GM12873 (cell line): ENCODE results near the gene ACOT13.

Source experiments
- TF ChIP-seq, protein P1 (sequence below): IDR thresholded peaks from 2 replicates; pipeline ENCODE4 v1.5.1; 2012; ENCODE audit warnings: low read depth, mild to moderate bottlenecking, moderate library complexity, low read length, control low read depth; ENCODE audit not compliant: insufficient read depth; ENCODE audit errors: missing control alignments

Gene ACOT13

DNA sequence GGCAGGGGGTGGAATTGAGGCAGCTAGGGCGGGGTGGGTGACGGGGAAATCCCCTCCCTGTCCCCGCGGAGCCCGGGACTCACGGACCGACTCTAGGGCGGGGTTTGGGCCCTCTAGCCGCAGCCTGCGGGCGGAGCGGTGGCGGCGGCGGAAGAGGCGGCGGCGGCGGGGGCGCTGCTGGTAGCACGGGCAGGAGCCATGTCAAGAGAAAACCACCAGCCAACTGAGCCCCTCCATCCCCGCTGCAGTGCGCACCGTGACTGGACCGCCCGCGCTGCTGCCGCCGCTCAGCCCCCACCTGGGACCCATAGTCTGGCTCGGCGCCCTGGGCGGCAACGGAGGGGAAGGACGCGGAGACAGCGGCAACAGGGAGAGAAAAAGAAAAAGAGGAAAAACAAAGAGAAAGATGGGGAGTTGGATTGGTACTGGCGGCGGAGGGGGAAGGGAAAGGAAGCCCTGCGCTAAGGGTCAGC lies 53.3 kb downstream of the ACOT13 start:
- TF ChIP-seq, protein P1, sequence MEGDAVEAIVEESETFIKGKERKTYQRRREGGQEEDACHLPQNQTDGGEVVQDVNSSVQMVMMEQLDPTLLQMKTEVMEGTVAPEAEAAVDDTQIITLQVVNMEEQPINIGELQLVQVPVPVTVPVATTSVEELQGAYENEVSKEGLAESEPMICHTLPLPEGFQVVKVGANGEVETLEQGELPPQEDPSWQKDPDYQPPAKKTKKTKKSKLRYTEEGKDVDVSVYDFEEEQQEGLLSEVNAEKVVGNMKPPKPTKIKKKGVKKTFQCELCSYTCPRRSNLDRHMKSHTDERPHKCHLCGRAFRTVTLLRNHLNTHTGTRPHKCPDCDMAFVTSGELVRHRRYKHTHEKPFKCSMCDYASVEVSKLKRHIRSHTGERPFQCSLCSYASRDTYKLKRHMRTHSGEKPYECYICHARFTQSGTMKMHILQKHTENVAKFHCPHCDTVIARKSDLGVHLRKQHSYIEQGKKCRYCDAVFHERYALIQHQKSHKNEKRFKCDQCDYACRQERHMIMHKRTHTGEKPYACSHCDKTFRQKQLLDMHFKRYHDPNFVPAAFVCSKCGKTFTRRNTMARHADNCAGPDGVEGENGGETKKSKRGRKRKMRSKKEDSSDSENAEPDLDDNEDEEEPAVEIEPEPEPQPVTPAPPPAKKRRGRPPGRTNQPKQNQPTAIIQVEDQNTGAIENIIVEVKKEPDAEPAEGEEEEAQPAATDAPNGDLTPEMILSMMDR = no peak

DNA sequence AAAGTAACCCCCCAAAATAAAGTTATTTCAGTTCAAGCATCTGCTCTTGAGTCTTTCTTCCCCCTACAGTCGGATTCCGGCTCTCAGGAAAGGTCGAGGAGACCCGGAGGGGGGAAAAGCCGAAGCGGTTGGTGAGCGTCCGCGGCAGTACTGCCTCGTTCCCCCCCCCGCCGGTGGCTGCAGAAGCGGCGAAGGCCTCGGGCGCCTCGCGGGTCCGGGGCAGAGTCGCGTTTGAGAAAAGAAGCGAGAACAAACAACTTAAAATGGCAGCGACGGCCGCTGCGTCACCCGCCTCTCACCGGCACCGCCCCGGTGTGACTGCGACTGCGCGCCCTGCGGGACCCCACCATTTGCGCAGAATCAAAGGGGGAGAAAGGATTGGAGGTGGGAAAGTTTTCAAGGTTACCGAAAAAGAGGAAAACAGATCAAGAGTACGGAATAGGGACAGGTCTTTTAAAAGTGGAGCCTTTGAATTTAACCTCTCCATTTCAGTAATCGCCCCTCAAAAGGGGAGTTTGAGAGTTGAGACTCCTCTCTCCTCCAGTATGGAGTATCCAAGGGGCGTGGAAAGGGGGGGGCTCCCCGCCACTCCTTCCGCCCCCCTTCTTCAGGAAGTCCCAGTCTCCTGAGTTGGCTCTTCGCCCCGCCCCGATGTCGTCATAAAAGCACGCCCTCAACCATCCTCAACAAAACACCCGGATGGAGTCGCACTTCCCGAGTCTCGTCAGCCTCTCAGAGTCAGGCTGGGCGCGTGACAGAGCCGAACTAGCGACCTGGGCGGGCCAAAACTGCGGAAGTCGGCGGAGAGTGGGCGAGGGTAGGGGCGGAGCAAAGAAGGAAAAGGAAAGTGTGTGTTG lies 54.0 kb downstream of the ACOT13 start:
- TF ChIP-seq, protein P1 = no peak

DNA sequence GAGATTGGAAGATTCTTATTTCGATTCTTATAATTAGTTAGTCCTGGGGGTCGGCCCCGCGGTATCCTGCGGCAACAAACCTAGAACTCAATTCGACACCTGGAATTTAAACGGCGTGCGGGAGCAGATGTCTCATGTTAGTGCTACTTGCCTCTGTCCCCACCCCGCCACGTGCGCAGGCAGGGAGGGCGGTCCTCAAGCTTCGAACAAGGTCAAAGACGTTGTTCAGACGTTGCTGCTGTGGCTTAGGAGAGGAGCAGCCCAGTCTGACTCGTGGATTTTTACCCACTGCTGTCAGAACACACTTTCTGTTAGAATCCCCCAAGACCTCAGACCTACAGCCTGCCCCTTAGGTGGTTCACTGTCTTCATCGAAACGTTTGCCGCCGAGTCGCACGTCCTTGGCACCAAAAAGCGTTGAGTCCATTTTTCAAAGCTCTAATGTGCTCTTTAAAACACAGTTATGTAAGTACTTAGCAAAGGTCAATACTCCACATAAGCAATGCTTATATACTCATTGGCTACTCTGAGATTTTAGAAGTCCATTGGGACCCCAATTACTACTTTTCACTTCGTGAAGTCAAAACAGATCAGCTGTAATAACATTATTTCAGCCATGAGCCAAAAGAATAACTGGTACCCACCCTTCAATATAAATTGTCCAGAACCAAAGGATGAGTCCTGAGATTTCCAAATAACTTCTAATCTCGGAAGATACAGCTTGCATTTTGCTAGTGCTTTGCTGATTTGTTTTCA lies 54.8 kb downstream of the ACOT13 start:
- TF ChIP-seq, protein P1 = no peak

DNA sequence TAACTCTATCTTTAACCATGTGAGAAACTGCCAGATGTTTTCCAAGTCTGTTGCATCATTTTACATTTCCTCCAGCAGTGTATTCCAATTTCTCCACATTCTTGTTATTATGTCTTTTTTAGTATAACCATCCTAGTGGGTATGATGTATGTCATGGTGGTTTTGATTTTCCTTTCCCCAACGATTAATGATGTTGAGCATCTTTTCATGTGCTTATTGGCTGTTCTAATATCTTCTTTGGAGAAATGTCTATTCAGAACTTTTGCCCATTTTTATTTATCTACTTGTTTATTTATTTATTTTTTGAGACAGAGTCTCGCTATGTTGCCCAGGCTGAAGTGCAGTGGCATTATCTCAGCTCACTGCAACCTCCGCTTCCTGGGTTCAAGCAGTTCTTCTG lies 56.4 kb downstream of the ACOT13 start:
- TF ChIP-seq, protein P1 = no peak

DNA sequence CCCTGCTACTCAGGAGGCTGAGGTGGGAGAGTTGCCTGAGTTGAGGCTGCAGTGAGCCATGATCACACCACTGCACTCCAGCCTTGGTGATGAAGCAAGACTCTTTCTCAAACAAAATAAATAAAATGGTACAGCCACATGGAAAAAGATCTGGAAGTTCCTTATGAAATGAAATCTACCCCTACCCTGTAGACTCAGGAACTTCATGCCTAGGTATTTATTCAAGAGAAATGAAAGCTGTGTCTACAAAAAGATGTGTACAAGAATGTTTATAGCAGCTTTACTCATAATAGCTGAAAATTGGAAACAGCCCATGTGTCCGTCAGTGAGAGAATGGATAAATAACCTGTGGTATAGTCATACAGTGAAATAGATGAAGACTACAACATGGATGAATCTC lies 67.3 kb downstream of the ACOT13 start:
- TF ChIP-seq, protein P1 = no peak

DNA sequence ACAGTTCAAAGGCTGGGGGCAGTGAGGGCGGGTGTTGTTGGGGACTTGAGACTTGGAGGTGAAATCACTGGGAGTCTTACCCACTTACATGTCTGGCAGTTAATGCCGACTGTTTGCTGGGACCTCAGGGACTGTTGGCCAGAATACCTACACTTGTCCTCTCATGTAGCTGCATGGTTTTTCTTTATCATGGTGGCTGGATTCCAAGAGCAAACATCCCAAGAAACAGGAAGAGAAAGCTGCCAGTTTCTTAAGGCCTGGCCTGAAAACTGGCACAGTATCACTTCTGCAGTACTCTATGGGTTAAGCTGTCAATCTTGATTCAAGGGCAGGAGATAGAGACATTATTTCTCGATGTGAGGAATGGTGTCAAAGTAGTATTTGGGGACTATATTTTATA lies 71.9 kb downstream of the ACOT13 start:
- TF ChIP-seq, protein P1 = no peak

DNA sequence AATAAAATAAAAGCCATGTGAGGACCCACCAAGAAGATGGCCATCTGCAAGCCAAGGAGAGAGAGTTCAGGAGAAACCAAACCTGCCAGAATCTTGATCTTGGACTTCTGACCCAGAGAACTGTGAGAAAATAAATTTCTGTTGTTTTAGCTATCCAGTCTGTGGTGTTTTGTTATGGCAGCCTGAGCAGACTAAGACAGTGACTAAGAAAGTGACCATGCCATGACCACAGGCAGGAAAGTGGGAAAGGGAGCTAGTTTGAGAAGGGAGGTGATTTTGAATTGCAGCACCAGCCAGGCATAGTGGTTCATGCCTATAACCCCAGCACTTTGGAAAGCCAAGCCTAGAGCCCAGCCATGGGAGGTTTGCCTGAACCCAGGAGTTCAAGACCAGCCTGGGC lies 74.0 kb downstream of the ACOT13 start:
- TF ChIP-seq, protein P1 = no peak
